ENCODE results near the gene TCF7L2.

DNA sequence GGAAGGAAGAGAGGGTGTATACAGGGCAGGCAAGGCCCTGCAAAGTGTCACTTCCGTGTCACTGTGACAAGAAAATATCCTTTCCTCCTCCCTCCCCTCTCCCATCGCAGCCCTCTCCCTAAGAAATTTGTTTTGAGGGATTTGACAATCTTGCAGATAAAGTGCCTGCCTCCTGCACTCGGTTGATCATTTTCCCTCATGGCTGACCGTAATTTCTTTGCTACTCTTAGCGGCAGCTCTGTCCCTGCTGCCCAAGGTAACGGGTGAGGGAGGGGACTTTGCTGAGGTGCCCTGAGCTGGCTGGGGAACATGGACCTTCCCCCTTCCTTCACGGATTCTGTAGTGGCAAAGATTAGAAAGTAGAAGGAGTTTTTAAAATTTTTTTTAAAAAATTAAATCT, 179.1 kb downstream of the TCF7L2 start:
- TF ChIP-seq, protein P1, sequence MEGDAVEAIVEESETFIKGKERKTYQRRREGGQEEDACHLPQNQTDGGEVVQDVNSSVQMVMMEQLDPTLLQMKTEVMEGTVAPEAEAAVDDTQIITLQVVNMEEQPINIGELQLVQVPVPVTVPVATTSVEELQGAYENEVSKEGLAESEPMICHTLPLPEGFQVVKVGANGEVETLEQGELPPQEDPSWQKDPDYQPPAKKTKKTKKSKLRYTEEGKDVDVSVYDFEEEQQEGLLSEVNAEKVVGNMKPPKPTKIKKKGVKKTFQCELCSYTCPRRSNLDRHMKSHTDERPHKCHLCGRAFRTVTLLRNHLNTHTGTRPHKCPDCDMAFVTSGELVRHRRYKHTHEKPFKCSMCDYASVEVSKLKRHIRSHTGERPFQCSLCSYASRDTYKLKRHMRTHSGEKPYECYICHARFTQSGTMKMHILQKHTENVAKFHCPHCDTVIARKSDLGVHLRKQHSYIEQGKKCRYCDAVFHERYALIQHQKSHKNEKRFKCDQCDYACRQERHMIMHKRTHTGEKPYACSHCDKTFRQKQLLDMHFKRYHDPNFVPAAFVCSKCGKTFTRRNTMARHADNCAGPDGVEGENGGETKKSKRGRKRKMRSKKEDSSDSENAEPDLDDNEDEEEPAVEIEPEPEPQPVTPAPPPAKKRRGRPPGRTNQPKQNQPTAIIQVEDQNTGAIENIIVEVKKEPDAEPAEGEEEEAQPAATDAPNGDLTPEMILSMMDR (conservative IDR thresholded peaks at IDR 0.05 in 1 of 2, IDR thresholded peaks at IDR 0.05 in 1 of 2; ENCODE audit: low read depth in 1 of 2, low read length in 2 of 2), result no peak
- no peak for TF ChIP-seq EZH2 (IDR thresholded peaks at IDR 0.05; ENCODE audit: low read length, missing control alignments)
